HepG2 (cell line): Measurements from ENCODE around the gene ADCY1. TPM values are rescaled to one million over a fixed set of nuclear protein-coding genes. Genes with fewer than 3 reads are reported as not detected.

Experiments
- CAMTA2 ChIP-seq: sonication (generic); formaldehyde crosslinking; IDR thresholded peaks from 2 replicates; pipeline ENCODE4 v1.4.0; 2020; ENCODE audit warnings: mild to moderate bottlenecking, missing genetic modification reagents, borderline replicate concordance
- IRX3 ChIP-seq: sonication (generic); formaldehyde crosslinking; IDR thresholded peaks from 2 replicates; pipeline ENCODE4 v1.8.1; 2023; ENCODE audit warnings: mild to moderate bottlenecking, low read depth, missing genetic modification reagents, borderline replicate concordance
- MIER2 ChIP-seq: IDR thresholded peaks from 2 replicates; pipeline ENCODE4 v1.6.1; 2016; ENCODE audit warnings: missing biosample characterization, missing genetic modification reagents
- PITX1 ChIP-seq: sonication (generic); formaldehyde crosslinking; IDR thresholded peaks from 2 replicates; pipeline ENCODE4 v1.5.1; 2020; ENCODE audit warnings: mild to moderate bottlenecking, missing genetic modification reagents
- POGZ ChIP-seq: sonication (generic); formaldehyde crosslinking; IDR thresholded peaks from 2 replicates; pipeline ENCODE4 v1.4.0; 2020; ENCODE audit warnings: mild to moderate bottlenecking, missing genetic modification reagents
- POLR2AphosphoS5 ChIP-seq: IDR thresholded peaks from 2 replicates; pipeline ENCODE4 v1.6.1; 2012; ENCODE audit warnings: low read depth, low read length
- REPIN1 ChIP-seq: sonication (generic); formaldehyde crosslinking; IDR thresholded peaks from 2 replicates; pipeline ENCODE4 v1.8.0; 2022; ENCODE audit warnings: missing genetic modification reagents, low read depth, mild to moderate bottlenecking, borderline replicate concordance
- RFX1 ChIP-seq: fragments of 450-650 bp; IDR thresholded peaks from 2 replicates; pipeline ENCODE4 v1.6.1; 2017
- RORA ChIP-seq: sonication (generic); formaldehyde crosslinking; IDR thresholded peaks from 2 replicates; pipeline ENCODE4 v1.5.0; 2020; ENCODE audit warnings: mild to moderate bottlenecking, missing genetic modification reagents, moderate library complexity
- SMYD3 ChIP-seq: sonication (generic); formaldehyde crosslinking; IDR thresholded peaks from 2 replicates; pipeline ENCODE4 v1.8.1; 2023; ENCODE audit warnings: mild to moderate bottlenecking, missing genetic modification reagents
- TBP ChIP-seq: sonication (generic); formaldehyde crosslinking; IDR thresholded peaks from 2 replicates; pipeline ENCODE4 v1.5.0; 2020; ENCODE audit warnings: missing genetic modification reagents
- XRCC5 ChIP-seq: fragments of 200-400 bp; formaldehyde crosslinking; optimal IDR thresholded peaks from 2 replicates; pipeline ENCODE3; 2017; ENCODE audit warnings: mild to moderate bottlenecking, low read length
- ZBTB1 ChIP-seq: sonication (generic); formaldehyde crosslinking; IDR thresholded peaks from 2 replicates; pipeline ENCODE4 v1.4.0; 2020; ENCODE audit warnings: missing genetic modification reagents, borderline replicate concordance
- ZMYM4 ChIP-seq: sonication (generic); formaldehyde crosslinking; IDR thresholded peaks from 2 replicates; pipeline ENCODE4 v1.8.1; 2023; ENCODE audit warnings: mild to moderate bottlenecking, missing genetic modification reagents
- ZNF180 ChIP-seq: sonication (generic); formaldehyde crosslinking; IDR thresholded peaks from 2 replicates; pipeline ENCODE4 v1.4.0; 2020; ENCODE audit warnings: low read depth, missing genetic modification reagents, borderline replicate concordance
- ZNF260 ChIP-seq: sonication (generic); formaldehyde crosslinking; IDR thresholded peaks from 2 replicates; pipeline ENCODE4 v1.4.0; 2020; ENCODE audit warnings: missing genetic modification reagents, low read depth, mild to moderate bottlenecking, borderline replicate concordance
- ZNF292 ChIP-seq: sonication (generic); formaldehyde crosslinking; IDR thresholded peaks from 2 replicates; pipeline ENCODE4 v1.8.1; 2022; ENCODE audit warnings: mild to moderate bottlenecking, low read depth, missing genetic modification reagents, borderline replicate concordance
- ZNF3 ChIP-seq: IDR thresholded peaks from 2 replicates; pipeline ENCODE4 v1.7.0; 2017; ENCODE audit warnings: inconsistent platforms
- ZNF547 ChIP-seq: sonication (generic); formaldehyde crosslinking; IDR thresholded peaks from 2 replicates; pipeline ENCODE4 v1.5.1; 2020; ENCODE audit warnings: mild to moderate bottlenecking, missing genetic modification reagents
- ZNF598 ChIP-seq: sonication (generic); formaldehyde crosslinking; IDR thresholded peaks from 2 replicates; pipeline ENCODE4 v1.5.1; 2020; ENCODE audit warnings: mild to moderate bottlenecking, missing genetic modification reagents, borderline replicate concordance
- ZNF777 ChIP-seq: sonication (generic); formaldehyde crosslinking; IDR thresholded peaks from 2 replicates; pipeline ENCODE4 v1.4.0; 2020; ENCODE audit warnings: missing genetic modification reagents
- polyA plus RNA-seq, 8 experiments: library from polyadenylated mRNA; depleted of rRNA in 3 of 8; stranded (reverse) in 7 of 8; unstranded in 1 of 8; fragments of >200 nt; fragmentation: Illumina TruSeq in 4 of 8; extraction: Trizol in 4 of 8; gene quantifications; 2 replicates each; pipeline versions ENCODE4 v1.2.1 to v1.2.3, GENCODE V29; 2011 to 2016; ENCODE audit warnings: low read depth in 4 of 8, missing spikeins in 1 of 8, mixed read lengths in 1 of 8; ENCODE audit not compliant: insufficient read depth in 1 of 8
- total RNA-seq, 5 experiments: library from RNA; depleted of rRNA; stranded (reverse); fragments of >200 nt; fragmentation: Illumina TruSeq; extraction: Trizol; gene quantifications; 2 replicates each; pipeline ENCODE4 v1.2.3, GENCODE V29; 2016; ENCODE audit warnings: low read depth in 1 of 5
- TF ChIP-seq, protein P1 (sequence below): sonication (generic); formaldehyde crosslinking; IDR thresholded peaks from 2 replicates; pipeline ENCODE4 v1.5.0; 2020; ENCODE audit warnings: missing genetic modification reagents, mild to moderate bottlenecking, borderline replicate concordance
- TF ChIP-seq, protein P2 (sequence below): sonication (generic); formaldehyde crosslinking; IDR thresholded peaks from 2 replicates; pipeline ENCODE4 v1.4.0; 2020; ENCODE audit warnings: low read depth, mild to moderate bottlenecking, missing genetic modification reagents
- TF ChIP-seq, protein P3 (sequence below): sonication (generic); formaldehyde crosslinking; IDR thresholded peaks from 2 replicates; pipeline ENCODE4 v1.4.0; 2020; ENCODE audit warnings: missing genetic modification reagents, mild to moderate bottlenecking, borderline replicate concordance
- TF ChIP-seq, protein P4 (sequence below): sonication (generic); formaldehyde crosslinking; IDR thresholded peaks from 2 replicates; pipeline ENCODE4 v1.4.0; 2020; ENCODE audit warnings: missing genetic modification reagents

Gene ADCY1
- total and polyA plus RNA-seq, 2 of the 13 experiments (the other 11 are each of a cell fraction or from before 2014, with no cell fraction given), result 0.80 to 1.2 TPM

DNA sequence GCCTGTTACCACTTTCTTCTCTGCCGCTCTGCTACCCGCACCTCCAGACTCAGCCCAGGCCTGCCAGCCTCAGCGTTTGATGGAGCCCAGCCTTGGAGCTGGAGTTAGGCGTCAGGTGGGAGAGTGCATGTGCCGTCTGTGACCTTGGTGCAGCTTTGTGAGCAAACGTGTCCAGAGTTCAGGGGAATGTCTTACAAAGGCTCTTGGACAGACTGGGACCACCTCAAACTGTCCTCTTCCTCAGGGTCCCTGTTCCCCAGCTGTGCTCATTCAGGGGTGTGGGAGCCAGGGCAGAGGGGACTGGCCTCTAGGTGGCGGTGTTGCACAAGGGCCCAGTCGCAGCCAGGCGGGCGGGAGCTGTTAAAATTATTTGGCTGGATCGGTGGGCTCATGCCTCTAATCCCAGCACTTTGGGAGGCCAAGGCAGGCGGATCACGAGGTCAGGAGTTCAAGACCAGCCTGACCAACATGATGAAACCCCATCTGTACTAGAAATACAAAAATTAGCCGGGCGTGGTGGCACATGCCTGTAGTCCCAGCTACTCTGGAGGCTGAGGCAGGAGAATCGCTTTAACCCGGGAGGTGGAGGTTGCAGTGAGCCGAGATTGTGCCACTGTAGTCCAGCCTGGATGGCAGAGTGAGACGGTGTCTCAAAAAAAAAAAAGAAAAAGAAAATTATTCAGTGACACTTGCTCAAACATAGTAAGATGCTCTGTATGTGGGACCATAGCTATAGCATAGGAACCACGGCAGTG, 89.2 kb downstream of the ADCY1 start (continued):
- TF ChIP-seq, protein P1, sequence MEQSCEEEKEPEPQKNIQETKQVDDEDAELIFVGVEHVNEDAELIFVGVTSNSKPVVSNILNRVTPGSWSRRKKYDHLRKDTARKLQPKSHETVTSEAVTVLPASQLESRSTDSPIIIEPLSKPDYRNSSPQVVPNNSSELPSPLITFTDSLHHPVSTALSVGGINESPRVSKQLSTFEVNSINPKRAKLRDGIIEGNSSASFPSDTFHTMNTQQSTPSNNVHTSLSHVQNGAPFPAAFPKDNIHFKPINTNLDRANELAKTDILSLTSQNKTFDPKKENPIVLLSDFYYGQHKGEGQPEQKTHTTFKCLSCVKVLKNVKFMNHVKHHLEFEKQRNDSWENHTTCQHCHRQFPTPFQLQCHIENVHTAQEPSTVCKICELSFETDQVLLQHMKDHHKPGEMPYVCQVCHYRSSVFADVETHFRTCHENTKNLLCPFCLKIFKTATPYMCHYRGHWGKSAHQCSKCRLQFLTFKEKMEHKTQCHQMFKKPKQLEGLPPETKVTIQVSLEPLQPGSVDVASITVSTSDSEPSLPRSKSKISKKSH (CRISPR knock-in tag), result no peak
- TF ChIP-seq POLR2AphosphoS5 (no peak), POGZ (no peak), RFX1 (no peak), XRCC5 (peak; percentile 36), TBP (no peak), CAMTA2 (no peak), IRX3 (CRISPR knock-in tag) (no peak), ZNF3 (CRISPR knock-in tag) (no peak), ZNF292 (CRISPR knock-in tag) (no peak), ZNF598 (CRISPR knock-in tag) (no peak), ZNF180 (no peak), ZNF260 (CRISPR knock-in tag) (no peak), SMYD3 (0 out of 2 replicates have a peak, but pooled peaks have one; percentile 70), ZNF547 (CRISPR knock-in tag) (no peak), ZMYM4 (CRISPR knock-in tag) (no peak), REPIN1 (CRISPR knock-in tag) (peak; percentile 36; the same call in 1 of the 2 replicates), ZBTB1 (CRISPR knock-in tag) (no peak), RORA (no peak), MIER2 (CRISPR knock-in tag) (no peak), PITX1 (CRISPR knock-in tag) (peak; percentile 39; the same call in 1 of the 2 replicates), ZNF777 (CRISPR knock-in tag) (no peak)
- TF ChIP-seq, protein P2, sequence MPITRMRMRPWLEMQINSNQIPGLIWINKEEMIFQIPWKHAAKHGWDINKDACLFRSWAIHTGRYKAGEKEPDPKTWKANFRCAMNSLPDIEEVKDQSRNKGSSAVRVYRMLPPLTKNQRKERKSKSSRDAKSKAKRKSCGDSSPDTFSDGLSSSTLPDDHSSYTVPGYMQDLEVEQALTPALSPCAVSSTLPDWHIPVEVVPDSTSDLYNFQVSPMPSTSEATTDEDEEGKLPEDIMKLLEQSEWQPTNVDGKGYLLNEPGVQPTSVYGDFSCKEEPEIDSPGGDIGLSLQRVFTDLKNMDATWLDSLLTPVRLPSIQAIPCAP (CRISPR knock-in tag), result no peak
- TF ChIP-seq, protein P3, sequence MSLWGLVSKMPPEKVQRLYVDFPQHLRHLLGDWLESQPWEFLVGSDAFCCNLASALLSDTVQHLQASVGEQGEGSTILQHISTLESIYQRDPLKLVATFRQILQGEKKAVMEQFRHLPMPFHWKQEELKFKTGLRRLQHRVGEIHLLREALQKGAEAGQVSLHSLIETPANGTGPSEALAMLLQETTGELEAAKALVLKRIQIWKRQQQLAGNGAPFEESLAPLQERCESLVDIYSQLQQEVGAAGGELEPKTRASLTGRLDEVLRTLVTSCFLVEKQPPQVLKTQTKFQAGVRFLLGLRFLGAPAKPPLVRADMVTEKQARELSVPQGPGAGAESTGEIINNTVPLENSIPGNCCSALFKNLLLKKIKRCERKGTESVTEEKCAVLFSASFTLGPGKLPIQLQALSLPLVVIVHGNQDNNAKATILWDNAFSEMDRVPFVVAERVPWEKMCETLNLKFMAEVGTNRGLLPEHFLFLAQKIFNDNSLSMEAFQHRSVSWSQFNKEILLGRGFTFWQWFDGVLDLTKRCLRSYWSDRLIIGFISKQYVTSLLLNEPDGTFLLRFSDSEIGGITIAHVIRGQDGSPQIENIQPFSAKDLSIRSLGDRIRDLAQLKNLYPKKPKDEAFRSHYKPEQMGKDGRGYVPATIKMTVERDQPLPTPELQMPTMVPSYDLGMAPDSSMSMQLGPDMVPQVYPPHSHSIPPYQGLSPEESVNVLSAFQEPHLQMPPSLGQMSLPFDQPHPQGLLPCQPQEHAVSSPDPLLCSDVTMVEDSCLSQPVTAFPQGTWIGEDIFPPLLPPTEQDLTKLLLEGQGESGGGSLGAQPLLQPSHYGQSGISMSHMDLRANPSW, result no peak
- TF ChIP-seq, protein P4, sequence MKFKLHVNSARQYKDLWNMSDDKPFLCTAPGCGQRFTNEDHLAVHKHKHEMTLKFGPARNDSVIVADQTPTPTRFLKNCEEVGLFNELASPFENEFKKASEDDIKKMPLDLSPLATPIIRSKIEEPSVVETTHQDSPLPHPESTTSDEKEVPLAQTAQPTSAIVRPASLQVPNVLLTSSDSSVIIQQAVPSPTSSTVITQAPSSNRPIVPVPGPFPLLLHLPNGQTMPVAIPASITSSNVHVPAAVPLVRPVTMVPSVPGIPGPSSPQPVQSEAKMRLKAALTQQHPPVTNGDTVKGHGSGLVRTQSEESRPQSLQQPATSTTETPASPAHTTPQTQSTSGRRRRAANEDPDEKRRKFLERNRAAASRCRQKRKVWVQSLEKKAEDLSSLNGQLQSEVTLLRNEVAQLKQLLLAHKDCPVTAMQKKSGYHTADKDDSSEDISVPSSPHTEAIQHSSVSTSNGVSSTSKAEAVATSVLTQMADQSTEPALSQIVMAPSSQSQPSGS (CRISPR knock-in tag), result no peak
